ENCODE measurements around the gene ADAM33.

The ADAM33 gene

DNA sequence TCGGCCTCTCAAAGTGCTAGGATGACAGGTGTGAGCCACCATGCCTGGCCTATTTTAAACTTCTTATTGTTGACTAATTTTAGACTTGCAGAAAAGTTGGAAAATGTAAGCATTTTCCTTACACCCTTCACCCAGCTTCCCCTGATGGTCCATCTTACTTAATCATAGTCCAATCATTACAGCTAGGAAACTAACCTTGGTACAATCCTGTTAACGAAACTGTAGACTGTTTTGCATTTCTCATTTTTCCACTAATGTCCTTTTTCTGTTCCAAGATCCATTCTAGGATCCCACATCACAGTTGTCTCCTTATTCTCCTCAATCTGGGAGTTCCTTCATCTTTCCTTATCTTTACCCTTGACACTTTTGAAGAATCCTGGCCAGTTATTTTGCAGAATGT is 18.0 kb downstream of the ADAM33 start:
- DNase-seq (ENCODE audit: low read depth): no peak

DNA sequence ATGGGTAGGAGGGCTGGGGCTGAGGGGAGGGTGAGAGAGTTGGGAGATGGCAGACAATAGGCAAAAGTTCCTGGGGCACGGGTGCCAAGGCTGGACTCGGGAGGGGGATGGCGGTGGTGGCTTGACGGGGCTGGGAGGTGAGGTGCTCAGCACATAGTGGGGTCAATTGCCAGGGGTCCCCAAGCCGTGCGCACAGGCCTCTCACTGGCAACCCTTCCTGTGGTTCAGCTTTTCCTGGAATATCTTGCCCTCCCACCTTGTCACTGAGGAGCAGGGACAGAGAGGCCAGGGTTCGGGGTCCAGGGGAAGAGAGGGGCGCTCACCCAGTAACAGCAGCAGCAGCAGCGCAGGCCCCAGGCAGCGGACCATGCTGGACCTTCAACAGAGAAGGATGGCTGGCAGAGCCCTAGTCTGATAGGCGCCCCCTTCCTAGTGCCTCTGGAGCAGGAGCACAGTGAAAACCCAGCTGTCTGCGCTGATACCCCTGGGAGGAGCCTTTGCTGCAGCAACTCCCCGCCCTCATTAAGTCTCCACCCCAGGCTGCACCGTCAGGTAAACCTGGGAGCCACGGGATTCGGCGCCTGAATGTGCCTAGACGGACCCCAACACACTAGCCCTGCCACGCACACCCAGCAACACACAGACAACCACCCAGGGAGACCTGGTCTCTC is 18.6 kb downstream of the ADAM33 start, which contains the start of gene GFRA4:
Gene GFRA4, minus strand, starts transcription at position 369 of the 671 bp plus-strand sequence. Its CDS starts 0 bp downstream, at position 369.
- no peak for DNase-seq (ENCODE audit: low read depth)

DNA sequence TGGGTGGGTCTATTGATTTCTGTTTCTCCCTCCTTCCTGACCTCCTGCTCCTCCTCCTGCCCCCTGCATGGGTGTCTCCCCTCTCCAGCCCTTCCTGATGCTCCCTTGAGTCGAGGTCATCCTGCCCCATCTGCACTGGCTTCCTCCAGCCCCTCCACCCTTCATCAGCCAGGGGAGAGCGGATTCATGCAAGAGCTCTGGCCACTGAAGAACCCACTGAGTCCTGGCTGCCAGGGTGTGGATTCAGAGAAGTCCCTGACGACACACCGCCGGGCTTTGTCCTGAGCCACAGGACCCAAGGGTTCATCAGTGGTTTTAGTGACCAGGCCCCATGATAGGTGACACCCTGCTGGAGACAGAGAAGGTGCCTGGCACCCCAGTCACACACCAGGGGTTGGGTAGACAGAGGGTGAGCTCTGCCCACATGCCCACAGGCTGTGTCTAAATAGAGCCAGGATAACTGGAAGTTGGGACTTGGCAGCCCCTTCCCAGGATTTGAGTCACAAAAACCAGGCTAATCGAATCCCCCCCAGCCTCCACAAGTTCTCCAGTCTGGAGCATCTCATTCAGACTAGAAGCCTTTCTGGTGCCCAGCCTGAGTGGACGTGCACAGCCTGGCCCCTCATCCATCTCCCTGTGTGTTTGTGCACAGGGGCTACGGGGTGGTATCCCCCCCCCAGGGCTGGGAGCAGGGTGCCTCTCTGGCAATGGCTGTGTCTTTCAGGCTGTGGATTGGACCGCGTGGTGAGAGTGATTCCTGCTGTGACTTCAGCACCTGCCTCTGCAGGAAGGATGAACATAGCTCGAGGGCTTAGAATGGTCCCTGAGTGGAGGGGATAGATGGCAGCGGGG is 19.8 kb downstream of the ADAM33 start:
- DNase-seq (ENCODE audit: low read depth): no peak

DNA sequence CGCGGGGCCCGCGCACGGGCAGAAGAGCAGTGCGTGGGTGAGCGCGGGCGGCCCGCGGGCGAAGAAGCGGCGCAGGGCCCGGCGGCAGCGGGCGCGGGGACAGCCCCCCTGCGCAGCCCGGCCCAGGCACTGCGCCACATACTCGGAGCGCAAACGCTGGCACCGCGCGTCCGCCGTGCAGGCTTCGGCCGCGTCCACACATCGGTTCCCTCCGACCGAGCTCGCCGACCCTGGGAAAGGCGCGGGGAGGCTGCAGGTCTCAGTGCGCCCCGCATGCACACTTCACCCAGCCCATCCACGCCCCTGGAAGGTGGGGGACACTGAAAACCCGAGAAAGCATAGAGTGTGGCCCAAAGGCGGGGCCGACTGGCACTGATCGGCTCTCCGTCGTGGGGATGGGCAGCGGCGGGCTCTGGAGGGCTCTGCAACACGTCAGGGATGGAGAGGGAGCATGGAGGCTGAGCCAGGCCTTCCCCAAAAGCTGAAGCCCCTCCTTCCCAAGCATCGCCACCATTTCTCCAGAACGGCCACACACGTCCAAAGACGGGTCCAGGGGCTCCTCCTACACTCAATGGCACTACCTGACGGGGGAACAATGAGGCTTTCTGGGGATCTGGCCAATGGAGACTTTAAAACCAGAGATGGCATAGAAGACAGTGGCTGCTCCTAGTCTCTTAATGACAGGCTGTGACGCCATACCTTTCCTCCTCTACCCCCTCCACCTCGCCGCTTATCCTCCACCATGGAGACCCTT is 20.6 kb downstream of the ADAM33 start:
- no peak for DNase-seq (ENCODE audit: low read depth)

DNA sequence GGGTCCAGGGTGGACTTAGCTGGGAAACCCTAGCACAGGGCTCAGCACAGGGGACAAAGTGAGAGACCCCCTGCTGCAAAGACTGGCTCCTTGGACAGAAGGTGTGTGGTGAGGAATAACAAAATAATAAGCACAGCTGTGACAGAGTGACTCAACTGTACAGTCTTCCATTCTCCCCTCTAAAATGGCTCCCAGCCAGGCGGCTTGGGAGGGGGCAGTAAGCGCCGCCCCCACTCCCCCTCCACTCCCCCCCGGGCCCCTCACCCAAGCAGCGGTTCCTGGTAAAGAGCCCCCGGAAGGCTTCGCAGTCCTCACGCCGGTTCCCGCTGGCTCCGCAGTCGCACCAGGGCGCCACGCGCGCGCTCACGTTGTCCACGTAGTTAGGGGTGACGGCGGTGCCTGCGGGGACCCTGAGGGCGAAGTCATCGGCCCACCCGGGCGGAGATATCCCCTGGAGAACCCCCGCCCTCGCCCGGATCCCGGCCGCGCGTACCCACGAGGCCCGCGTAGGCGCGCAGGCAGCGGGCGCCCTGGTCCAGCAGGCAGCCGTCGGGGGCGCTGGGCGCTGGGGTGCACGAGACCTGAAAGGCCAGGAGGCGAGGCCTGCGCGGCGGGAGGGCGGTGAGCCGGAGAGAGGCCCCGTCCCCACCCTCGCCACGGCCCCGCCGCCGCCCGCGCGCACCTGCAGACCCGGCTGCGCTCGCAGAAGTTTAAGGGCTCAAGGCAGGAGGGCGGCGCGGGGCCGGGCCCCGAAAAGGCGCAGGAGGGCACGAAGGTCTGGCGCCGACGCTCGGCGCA is 21.3 kb downstream of the ADAM33 start:
- DNase-seq (ENCODE audit: low read depth): no peak

DNA sequence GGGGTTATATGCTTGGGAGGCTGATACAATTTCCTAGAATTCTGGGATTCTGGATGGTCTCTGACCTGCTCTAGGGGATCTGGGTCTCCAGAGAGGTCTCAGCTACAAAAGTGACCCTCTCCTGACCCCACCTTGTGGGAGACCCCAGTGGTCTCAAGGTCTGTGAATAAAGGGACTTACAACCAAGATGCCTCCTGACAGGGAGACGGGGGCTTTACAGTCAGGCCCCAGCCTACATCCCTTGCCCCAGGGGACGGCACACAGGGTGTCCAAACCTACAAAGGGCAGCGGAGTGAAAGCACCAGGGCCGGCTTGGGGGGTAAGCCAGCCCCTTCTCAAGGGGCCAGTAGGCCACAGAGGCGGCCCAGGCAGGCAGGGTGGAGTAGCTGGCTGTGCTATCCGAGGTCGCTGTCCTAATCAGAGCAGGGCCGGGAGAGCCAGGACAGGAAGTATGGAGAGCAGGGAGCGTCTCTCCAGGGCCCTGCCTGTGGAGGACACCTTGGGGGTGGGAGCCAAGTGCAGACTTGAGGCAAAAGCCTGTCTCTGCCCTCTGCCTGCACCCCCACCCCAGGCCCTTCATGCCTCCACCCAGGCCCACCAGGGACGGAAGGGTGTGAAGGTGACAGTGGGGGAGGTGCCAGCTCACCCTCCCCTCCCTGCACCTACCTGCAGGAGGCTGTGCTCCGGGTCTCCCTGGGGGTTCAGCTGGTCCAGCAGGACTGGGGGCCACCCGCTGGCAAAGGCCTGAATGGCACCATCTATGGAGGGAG is 22.1 kb downstream of the ADAM33 start:
- DNase-seq (ENCODE audit: low read depth): no peak

DNA sequence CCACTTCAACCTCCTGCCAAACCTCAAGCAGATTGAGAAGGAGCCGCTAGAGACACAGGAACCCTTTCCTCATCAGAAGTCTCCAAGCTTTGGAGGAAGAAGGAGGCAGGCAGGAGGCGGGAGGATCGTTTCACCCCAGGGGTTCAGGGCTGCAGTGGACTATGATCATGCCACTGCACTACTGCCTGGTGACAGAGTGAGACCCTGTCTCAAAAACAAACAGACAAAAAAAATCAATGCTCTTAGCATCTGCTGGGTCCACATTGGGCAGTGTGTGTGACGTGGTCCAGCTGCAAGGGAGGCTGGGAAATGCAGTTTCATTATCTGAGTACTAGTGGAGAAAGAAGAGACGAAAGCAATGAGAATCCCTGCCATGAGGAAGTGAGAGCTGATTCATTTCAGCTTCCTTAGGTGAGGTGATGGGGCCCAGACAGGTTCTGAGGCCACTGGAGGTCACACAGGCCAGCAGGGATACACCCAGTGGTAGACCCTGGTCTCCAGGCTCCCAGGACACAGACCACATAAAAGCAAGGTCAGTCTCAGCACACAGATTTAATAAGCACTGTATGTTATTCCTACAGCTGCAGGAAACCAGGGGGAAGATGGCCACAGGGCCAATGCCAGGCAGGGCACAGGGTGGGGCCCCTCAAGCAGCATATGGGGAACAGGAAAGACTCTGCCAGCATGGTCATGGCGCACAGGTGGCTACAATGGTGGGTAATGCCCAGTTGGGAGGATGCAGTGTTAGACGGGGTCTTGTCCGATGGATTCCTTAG is 22.9 kb downstream of the ADAM33 start:
- no peak for DNase-seq (ENCODE audit: low read depth)

DNA sequence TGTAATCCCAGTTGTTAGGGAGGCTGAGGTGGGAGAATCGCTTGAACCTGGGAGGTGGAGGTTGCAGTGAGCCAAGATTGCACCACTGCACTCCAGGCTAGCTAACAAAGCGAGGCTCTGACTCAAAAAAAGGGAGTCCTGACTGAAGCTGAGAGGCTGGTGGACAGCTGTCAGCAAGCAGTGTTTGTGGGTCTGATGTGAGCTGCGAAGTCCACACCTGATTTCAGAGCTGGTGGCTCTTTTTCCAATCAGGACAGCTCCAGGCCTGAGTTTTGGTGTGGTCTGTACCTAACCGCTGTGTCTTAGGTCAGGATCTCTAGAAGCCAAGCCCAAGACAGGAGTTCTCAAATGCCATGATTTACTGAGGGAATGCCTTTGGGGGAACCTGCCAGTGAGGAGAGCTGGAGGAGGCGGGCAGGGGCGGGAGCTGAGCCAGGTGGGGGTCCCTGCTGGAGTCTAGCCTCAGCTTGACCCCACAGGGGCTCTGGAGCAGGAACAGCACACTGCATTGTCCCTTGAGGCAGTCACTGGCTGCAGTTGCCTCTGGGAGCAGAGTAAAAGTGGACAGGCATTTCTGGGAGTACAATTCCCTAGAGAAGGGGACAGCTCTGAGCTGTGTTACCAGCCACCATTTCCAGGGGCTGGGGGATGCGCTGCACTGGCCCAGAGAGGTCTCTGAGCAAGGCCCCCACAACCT is 23.6 kb downstream of the ADAM33 start:
- DNase-seq (ENCODE audit: low read depth): no peak

DNA sequence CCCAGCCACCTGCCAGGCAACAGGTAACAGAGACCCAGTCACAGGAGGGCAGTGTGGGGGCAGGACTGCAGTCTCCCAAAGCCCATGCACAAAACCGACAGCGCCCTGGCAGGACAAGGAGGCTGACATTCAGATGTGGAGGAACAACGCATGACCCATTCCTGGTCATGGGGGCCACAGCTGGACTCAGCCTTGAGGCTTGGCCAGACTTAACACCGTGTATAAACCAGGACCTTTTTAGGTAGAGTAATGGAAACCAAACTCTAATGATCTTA is 26.7 kb downstream of the ADAM33 start:
- no peak for DNase-seq (ENCODE audit: low read depth)

DNA sequence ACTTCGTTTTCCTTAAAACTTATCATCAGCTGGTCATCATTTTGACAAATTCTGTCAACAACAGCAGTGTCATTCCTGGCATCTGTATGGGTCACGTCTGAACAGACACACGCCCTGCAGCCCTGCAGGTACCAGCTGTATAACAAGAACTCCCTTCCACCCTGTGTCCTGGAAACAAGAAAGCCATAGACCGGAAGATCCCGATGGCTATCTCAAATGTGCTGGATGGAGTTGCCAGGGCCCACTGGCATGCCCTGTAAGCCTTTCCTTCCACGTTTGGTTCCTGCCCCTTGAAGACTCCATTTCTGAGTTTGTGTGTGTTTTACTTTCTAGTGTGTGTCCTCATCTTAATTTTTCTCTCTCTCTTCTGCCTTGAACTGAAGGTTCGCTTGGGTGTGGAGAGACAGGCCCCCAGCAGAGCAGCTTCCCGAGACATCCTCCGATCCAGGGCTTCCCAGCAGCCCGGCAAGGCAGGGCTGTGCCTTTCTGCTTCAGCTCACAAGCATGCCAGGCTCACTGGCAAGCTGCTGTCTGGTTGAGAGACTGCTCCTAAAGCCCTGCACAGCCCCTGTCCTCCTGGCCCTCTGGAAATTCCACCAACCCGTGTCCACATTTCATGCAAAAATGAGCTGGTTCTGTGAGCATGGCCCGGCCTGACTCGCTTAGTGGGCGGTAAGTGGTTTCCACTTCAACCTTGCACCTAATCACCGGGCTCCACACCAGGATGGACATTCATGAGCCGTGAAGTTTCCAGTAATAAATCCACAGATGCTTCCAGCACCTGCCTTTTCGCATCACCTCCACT is 27.3 kb downstream of the ADAM33 start:
- no peak for DNase-seq (ENCODE audit: low read depth)

DNA sequence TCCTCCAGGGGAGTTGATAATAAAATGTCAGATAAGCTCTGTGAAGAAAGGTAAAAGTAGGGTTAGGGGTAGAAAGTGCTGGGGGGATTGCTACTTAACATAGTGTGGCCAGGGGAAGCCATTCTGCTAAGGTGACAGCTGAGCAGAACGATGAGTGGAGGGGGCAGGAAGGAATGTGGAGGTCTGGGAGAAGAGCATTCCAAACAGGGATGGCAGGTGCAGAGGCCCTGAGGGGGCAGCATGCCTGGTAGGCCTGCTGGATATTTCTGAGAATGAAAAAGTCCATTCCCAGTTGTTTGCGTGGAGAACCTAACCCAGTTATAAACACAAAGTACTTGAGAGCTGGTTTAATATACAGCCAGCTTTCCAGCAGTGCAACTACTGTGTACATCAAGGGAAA is 27.9 kb downstream of the ADAM33 start:
- DNase-seq (ENCODE audit: low read depth): no peak

DNA sequence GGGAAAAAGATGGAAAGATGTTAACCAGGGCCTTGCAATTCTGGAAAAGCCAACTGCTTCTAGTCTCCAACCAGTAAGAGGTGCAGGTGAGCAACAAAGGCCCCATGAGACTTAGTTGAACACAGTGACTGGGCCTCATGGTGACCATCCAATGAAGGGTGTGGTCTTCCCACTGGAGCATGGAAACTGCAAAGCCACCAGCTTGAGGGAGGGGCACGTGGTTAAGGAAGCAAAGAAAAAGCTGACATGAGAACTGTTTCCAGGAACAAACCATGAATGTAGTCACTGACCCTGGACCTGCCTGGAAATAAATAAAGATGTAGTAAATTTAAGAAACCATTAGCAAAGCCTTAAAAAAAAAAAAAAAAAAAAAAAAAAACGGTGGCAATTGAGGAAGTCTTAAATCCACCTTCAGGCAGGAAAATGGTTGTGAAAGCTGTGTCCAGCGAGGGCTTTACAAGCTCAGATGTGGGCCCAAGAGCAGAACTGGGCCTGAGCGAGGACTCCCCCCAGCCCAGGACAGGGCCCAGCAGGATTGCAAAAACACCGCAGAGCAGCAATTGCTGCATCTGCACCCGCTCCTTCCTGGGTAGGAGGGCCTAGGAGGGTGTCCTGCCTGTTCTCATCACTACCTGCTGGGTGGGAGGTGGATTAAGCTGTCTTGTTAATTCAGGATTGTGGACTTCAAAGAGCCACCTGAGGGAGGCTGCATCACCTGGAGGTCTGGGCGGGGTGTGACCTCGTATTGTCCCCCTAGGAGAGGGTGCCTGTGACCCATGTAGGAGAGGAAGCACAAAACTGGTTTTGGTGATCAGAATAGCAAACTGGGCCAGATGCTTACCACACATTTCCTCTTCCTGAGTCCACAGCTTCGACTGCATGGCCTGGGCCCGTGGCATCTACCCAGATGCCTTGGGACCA is 28.9 kb downstream of the ADAM33 start:
- DNase-seq (ENCODE audit: low read depth): no peak

DNA sequence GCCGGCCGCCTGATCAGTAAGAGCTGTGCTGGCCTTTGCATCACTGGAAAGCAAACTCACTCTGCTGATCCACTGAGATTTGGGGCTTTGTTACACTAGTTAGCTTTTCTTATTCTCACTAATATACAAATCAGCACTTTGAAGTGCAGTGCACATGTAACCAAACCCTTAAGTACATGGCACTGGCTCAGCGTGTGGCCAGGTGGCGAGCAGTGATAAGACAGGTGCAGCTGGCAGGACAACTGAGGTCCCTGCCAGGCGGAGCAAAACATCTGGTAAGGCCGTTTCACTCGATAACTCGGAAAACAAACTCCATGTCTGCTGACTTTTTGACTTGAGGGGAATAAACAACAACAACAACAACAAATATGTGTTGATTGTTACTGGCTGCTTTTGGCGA is 29.6 kb downstream of the ADAM33 start:
- DNase-seq (ENCODE audit: low read depth): no peak

DNA sequence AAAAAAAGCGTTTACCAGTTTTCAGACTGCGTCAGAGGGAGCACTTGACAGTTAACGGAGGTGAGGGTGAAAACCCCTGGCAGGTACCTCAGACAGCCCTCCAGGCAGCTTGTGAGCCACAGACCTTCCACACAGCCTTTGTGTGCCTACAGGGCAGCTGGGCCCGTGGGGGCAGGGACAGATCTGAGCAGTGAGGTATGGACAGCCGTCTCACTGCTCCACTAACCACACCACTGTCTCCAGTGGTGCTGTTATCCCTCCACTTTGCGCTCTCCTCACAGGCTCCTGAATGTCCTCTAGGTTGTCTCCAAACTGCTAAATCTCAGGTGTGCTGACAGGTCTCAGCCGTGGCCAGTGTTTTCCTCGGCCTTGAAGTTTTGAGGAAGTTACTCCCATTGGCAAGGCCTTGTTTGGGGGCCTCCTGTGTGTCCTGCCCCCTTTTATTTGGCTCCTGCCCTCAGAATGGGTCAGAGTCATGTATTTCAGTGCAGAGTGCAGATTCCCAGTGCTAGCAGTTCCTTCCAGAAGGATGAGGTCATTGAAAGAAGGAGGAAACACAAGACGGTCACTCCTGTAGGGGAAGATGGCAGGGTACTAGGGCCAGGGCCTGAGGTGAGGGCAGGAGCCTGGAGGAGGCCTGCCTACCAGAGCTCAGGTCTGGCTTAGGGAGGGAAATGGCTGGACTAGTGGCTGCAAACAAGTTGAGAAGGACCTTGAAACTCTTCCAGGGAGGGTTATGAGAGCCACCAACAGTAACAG is 30.4 kb downstream of the ADAM33 start:
- no peak for DNase-seq (ENCODE audit: low read depth)

DNA sequence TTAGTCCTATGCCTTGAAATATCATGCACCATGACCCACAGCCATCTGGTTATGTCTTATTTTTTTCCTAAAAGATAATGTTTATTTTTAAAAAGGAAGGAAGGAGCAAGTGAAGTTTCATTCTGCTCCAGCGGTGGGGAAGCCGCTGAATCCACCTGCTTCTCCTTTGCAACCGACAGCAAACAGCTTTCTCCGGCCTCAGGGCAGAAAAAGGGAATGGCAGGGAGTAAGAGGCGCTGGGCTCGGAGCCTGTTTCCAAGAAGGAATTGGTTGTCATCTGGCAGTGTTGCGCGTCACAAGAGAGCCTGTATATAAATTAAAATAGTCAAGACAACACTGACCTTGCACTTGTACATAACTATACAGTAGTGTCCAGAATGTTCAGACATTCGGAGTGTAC is 32.9 kb downstream of the ADAM33 start:
- DNase-seq (ENCODE audit: low read depth): no peak

DNA sequence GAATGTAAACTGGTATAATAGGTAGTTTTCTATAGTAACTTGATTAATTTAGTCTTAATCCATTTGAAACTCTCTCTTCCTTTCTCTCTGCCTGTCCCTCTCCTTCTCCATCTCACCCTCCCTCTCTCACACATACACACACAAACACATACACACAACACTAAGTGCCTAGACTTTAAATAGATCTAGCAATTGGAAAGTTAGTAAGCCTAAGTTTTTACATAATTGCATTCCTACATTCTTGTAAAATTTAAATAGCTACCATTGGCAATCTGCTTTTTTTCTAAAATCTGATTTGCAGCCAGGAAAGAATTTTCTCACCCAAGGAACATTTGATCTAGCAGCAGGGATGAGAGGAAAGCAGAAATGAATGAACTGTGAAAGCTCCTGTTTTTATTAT is 34.3 kb downstream of the ADAM33 start:
- no peak for DNase-seq (ENCODE audit: low read depth)

DNA sequence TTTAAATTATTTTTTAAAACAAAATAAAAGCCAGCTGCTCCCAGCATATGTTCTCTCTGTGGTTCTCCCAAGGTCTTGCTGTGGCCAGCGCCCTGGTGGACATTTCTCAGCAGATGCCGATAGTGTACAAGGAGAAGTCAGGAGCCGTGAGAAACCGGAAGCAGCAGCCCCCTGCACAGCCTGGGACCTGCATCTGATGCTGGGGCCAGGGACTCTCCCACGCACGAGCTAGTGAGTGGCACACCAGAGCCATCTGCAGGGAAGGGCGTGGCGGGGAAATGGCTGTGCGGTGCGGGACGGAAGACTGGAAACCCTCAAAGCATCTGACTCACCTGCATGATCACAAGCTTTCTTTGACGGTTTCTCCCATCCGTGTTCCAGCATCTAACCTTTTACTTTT is 35.2 kb downstream of the ADAM33 start:
- no peak for DNase-seq (ENCODE audit: low read depth)

Data from T follicular helper cell (primary cell).